NCI-H187 (cell line): Measurements from ENCODE around the gene WDR91.
"Not testable (repeated sequence)": the region's sequence is repeated elsewhere in the genome, so short reads cannot be mapped to it uniquely, and the experiment has no call there.

Experiments used
- DNase-seq, 2 experiments: peaks; one replicate each; lab custom pipeline; 2025; lab: John Stamatoyannopoulos, UW

Gene WDR91

DNA sequence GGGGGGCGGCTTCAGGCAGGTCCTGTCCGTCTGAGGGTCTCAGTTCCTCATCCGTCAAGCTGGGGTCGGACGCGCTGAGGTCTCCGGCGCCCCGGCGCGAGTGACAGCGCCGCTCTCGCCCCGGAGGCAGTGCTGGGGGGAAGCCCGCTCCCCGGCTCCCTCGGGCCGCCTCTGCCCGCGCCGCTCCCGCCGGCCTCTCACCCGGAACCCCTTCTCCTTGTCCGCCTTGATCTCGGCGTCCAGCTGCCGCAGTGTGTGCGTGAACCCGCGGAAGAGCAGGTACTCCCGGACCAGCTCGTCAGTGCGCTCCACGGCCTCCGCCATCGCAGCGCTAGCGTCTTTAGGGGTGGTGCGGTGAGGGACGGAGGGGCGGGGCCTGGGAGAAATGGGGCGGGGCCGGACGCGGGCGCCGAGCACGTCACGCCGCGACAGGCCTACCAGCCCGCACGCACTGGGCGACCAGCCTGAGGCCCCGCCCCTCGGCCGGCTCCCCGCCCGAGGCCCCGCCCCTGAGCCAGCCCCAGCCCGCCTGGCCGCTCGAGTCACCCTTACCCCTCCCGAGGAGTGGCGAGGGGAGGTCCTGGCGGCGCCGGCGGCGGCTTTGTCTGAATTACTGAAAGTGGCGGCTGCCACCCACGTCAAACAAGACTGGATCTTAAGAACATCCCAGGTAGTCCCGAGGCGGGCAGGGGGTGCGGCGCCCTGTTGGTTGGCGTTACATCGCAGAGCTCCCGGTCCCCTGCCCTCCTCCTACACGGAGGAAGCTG lies at the start of gene WDR91:
TSS of gene WDR91 (minus strand) at position 348 of the 767 bp plus-strand sequence. CDS start at position 324, 24 bp downstream.
- DNase-seq = peak; percentile 95 to 96

DNA sequence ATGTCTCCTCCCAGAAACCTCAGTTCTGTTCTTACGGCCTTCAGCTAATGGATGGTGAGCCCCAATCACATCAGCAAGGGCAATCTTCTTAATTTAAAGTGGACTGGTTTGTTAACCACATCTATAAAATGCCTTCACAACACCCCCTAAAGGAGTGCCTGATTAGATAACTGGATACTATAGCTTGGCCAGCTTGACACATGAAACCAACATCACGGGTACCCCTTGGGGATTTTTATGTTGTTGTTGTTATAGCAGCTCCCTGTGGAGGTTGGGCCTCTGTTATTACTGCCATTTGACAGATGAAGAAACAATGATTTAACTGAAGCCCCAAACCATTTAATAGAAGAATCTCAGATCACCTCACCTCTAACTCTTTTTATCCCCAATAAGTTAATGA lies 49.1 kb upstream of the WDR91 start:
- DNase-seq = no peak

DNA sequence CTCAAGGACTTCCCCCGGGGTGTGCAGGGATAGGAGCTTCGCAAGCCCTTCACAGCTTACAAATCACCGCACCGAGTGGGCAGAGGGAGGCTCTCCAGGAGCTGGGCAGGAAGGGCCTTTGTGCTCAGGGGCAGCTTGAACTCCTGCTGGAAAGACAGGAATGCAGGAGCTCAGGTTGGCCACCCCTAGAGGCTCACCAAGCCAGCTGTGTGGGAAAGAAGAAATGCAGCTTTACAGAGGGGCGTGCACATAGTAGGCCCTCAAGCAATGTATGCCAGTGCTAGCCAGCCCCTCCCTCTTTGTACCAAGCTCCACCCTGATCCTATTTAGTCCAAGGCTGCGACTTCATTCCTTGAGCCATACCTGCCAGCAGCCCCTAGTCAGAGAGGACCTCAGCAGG lies 48.4 kb upstream of the WDR91 start:
- no peak for DNase-seq

DNA sequence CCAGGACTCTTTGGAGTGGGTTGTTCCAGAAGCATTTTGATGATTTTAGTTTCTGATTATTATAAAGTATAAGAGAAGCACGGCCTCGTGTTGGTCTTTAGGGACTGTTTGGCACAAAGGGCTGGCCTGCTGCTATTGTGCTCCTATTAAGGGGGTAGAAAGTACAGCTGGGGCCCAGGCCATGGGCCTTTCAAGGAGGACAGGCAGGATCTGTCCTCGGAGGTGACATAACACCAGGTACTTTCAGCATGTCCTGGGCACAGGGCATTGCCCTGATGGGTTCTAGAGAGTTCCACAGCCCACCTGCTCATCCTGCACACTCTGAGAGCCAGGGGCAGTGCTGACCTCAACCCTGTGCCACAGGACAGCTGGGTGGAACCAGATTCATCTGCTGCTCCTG lies 47.3 kb upstream of the WDR91 start:
- no peak for DNase-seq

DNA sequence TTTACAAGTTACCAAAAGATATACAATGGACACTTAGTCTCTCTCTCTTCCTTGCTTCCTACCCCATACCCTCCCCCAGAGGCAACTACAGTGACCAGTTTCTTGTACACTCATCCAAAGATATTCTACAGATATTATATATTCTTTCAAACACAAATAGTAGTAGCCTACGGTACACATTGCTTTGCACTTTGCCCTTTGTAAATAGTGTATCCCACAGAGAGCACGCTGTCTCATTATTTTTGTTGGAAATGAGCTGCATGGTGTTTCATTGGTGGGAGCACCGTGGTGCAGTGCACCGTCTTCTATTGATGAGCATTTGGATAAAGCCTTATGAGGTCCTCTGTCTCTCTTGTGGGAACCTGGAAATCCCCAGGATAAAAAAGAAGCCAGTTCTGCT lies 46.5 kb upstream of the WDR91 start:
- no peak for DNase-seq

DNA sequence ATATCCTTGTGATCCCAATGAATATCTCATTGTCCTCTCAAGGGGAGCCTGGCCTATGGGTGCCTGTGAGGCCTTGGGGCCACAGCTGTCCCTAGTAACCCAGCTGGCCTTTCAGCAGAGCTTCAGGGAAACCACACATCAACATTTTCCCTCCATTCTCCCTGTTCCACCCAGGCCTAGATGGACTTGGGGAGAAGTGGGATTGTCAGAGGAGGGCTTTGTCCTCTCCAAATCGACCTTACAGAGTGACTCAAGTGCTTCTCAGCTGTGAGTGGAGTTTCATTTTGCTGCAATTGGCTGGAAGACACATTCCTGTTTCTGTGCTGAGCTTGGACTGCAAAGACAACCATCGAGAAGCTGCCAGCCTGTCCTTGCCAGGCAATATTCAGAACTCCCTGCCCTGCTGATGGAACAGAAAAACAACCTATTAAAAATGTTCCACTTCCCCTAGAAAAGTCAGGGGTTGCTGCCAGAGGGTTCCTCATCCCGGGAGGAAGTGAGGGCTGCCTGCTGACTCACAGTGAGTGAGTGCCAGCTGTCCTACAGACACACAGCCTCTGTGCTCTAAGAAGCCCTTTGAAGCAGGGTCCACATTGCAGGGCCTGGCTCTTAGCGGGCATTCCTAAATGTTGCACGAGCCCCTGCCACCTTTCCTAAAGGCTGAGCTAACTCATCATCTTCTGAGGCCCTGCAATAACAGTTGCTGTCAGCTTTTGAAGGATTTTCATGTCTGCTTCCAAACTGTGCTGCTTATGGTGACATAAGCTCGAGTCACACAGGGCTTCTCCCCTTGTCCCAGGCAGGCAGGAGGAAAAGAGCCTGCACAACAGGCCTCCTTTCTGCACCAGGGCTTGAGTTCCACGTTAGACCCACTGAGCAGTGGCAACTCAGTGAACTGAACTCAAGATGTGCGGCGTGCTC lies 42.8 kb upstream of the WDR91 start:
- DNase-seq = peak; percentile 50 to 68

DNA sequence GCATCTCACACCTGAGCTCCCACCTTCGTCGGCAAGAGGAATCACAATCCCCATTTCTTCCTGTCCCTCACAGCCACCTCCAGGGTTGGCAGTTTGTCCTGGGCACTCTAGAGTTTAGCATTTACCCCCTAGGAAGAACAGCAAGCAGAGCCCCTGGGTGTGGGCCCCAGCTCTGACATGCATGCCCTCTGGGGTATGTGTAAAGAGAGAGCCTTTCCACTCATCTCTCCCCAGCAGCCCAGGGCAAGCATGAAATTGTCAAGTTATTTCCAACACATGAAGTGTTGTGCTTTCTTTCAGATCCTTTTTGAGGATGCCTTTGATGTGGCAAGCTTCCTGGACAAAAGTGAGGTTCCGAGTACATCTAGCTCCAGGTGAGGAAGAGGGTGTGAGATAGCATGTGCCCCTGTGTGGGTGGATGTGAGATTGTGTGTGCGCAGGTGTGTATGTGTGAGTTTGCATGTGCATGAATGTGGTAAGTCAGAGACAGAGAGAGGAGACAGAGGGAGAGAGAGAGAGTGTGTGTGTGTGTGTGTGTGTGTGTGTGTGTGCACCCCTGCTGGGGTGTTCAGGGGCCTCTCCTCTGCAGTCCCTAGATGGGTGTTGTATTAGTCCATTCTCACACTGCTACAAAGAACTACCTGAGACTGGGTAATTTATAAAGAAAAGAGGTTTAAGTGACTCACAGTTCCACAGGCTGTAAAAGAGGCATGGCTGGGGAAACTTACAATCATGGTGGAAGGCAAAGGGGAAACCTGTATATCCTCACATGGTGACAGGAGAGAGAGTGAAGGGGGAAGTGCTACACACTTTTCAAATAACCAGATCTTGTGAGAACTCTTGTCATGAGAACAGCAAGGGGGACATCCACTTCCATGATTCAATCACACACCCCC lies 40.4 kb upstream of the WDR91 start:
- no peak for DNase-seq

DNA sequence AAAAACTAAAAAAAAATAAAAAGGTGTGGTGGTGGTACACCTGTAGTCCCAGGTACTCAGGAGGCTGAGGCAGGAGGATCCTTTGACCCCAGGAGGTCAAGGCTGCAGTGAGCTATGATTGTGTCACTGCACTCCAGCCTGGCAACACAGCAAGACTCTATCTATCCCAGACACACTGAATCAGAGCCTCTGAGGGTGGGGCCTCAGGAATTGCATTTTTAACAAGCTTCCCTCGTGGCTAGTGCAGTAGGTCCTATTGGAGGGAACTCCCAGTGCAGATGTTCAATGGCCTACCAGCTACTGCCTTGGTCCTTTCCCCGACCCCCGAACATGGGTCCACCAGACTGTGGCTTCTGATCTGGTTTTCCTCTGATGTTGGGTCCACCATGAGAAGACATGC lies 37.2 kb upstream of the WDR91 start:
- DNase-seq = no peak

DNA sequence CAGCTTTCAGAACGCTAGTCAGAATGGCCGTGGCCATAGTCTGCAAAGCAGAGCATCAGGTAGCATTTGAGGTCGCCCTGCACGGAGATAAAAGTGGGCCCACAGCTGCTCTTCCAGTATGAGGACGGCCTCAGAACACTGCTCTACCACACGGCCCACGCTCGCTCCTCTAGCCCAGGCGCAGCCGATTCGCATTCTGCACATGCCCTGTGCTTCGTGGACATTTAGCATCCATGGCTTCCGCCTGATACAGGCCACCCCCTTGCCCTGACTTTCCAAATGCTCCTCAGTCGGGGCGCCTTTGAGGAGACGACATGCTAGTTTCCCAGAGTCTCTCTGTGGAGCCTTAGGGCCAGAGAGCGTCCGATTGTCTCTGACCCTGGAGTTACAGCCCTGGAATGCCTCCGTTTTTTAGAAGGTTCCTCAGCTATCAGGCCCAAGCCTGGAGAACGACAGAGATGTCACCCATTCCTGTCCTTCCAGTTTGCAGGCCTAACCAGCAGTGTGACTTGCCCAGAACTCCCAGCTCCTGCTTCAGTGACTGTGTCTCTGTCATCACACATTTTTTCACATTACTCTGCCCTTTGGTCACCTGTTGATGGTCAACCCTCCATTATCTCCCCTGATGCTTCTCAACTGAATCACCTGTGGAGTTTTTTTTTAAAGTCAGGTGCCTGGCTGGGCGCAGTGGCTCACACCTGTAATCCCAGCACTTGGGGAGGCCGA lies 36.6 kb upstream of the WDR91 start:
- DNase-seq = no peak

DNA sequence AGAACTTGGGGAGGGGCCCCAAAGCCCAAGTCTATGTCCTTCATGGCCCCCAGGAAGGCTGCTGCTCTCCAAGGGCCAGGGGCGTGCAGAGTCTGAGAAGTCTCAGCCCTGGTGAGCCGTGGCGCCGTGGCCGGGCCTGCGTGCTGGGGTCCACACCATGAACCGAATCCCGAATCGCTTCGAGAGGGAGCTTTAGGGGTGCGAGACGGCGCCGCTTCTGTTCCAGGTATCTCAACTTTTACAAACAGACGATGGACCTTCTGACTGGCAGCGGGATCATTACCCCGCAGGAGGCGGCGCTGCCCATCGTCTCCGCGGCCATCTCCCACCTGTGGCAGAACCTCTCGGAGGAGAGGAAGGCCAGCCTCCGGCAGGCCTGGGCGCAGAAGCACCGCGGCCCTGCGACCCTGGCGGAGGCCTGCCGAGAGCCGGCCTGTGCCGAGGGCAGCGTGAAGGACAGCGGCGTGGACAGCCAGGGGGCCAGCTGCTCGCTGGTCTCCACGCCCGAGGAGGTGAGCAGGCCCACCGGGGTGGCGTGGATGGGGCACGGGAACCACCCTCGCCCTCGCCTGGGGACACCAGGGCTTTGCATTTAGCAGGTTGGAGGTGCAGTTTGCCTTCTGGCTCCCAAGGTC lies 35.0 kb upstream of the WDR91 start:
- no peak for DNase-seq

DNA sequence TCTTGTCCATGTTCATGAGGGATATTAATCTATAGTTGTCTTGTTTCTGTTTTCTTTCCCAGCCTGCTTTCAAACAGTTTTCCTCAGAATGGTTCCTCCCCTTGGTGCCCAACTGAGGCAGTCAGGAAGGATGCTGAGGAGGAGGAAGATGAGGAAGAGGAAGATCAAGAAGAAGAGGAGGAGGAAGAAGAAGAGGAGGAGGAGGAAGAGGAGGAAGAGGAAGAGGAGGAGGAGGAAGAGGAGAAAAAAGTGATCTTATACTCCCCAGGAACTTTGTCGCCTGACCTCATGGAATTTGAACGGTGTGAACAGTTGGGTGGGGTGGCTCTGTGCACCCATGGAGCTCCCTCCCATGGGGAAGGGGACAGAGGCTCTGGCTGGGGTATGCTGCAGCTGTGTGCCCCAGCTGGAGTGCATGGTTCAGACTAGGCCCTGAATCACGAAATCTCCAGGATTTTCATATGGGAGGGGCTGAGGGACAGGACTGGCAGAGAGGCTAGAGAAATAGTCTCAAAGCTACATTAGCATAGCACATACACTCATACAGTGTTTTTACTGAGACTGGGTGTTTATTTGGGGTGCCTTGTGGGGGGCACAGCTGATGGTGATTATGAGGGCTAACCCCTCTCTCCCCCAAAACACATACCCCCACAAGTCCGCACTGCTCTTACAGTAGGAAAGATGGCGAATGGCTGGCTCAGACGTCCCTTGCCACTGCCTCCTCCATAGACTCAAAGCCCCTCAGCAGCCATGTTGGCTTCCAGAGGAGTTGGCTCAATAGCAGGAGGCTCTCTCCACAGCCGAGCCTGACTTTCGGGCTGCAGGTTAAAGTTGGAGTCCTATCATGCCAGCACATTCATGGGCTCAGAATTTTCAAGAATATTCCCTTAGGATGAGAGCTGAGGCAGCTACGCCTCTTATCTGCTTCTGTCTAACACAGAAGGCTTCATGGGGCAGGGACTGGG lies 34.2 kb upstream of the WDR91 start:
- DNase-seq = no peak

DNA sequence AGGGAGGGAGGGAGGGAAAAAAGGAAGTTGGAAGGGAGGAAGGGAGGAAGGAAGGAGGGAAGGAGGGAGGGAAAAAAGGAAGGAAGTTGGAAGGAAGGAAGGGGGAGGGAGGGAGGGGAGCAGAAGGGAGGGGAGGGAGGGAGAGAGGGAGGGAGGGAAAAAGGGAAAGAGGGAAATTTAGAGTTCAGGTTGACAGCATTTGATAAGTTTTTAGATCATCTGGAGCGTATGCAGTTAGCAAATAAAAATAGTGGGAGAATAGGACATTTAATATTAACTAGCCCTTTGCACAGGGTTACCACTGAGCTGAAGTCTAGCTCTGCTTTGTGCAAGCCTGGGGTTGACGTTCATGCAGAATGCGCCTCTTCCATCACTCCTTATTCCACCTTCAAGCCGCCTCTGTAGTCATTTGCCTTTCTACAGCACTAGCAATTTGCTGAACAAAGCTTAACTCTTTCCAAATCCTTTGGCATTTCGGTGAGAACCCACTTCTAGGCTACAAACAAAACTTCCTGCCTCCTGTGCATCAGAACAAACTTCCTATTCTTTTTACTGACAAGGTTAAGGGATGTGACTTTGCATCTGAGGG lies 30.9 kb upstream of the WDR91 start:
- DNase-seq = no peak

DNA sequence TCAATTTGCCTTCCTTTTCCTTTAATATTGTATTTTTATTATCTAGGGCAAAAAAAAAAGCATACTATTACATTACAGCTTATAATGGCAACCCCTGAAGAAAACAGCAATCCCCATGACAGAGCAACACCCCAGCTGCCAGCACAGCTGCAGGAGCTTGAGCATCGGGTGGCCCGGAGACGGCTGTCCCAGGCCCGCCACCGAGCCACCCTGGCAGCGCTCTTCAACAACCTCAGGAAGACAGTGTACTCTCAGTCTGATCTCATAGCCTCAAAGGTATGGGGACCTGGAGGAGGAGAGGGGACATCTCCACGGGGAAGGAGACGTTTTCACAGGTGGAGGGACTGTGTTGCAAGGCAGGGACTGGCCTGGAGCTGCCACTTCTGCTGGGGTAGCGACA lies 29.1 kb upstream of the WDR91 start:
- DNase-seq = no peak

DNA sequence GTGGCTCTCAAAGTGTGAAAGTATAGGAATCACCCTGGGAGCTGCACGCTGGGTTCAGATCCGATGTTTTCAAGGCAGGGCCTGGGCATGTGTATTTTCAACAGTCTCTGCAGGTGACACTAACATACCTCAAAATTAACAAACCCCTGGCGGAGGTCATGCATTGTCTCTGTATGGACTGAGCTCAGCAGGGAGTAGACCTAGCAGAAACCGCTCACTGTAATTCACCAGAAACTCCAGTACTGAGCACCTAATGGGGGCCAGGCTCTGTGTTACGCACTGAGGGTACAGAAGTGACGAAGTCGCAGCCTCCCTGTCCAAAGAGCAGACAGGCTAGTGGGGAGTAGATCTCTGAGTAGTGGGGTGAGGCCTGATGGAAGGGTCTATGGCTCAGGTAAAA lies 27.9 kb upstream of the WDR91 start:
- DNase-seq = no peak

DNA sequence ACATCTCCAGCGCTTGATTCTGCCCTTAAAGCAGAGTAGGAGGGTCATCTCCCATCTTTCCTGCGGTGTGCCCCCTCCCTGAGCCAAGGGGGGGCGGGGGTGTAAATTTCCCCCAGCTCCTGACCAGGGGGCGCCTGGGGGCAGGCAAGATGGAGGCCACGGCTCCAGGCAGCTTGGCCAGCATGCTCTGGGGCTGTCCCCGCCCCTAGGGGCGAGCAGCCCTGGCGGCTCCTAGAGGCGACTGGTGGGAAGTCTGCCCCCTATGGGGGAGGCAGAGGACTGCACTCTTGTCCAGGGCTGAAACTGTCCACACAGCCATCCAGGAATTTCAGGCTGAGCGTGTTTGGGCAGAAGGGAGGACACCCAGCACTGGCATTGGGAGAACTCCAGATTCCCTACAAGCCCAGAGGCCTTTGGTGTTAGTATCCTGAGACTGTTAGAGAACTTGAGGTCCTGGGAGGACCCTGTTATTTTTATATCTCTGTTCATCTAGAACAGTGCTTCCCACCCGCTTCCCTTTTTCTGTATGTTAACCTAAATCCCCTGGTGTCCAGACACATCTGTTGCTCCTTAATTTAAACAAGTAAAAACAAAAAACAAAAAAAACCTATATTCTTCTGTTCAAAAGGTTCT lies 26.9 kb upstream of the WDR91 start:
- DNase-seq = no peak

DNA sequence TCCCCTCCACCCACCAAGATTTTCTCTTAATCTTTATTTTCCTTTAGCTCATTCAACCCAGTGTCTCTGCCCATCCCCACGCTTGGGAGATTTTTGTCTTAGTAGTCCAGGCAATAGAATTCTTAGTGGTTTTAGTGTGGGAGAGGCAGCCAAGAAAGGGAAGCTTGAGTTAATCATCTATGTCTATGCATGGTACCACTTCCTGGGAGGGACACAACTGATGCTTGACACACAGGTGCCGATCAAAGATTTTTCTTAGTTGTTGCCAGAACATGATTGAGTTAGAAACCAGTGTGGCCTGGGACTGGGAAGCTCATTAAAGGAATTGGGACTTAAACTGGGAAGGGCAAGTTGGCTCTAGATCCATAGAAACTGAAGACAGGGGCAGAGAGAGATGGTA lies 25.4 kb upstream of the WDR91 start:
- DNase-seq = no peak

DNA sequence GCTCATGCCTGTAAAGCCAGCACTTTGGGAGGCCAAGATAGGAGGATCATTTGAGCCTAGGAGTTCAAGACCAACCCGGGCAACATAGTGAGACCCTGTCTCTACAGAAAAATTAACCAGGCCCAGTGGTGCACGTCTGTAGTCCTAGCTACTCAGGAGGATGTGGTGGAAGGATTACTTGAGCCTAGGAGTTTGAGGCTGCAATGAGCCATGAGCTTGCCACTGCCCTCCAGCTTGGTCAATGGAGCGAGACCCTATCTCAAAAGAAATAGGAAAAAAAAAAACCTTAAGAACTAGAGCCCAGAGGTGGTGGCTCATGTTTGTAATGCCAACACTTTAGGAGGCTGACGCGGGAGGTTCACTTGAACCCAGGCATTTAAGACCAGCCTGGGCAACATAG lies 24.5 kb upstream of the WDR91 start:
- DNase-seq = no peak

DNA sequence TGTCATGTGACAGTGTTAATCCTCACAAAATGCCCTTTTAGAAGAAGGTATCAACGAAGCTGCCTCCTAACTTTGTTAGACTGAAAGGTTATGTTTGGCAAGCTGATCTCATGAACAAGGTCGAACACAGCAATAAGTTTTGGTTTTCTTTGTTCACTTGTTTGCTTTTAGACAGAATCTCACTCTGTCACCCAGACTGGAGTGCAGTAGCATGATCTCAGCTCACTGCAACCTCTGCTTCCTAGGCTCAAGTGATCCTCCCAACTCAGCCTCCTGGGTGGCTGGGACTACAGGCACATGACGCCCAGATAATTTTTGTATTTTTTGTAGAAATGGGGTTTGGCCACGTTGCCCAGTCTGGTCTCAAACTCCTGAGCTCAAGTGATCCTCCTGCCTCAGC lies 23.4 kb upstream of the WDR91 start:
- no peak for DNase-seq

DNA sequence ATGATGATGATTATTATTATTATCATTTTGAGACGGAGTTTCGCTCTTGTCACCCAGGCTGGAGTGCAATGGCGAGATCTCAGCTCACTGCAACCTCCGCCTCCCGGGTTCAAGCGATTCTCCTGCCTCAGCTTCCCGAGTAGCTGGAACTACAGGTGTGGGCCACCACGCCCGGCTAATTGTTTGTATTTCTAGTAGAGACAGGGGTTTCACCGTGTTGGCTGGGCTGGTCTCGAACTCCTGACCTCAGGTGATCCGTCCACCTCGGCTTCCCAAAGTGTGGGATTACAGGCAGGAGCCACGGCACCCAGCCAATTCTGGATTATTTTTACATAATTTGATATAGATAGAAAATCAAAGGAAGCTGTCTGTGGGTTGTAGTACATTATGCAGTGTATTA lies 22.8 kb upstream of the WDR91 start:
- not testable (repeated sequence) for DNase-seq
